Adipose tissue (tissue), 3 donors: ENCODE measurements around the gene RBL1. TPM values are rescaled to one million over a fixed set of nuclear protein-coding genes. Genes with fewer than 3 reads are reported as not detected.
"Not testable (repeated sequence)": the region's sequence is repeated elsewhere in the genome, so short reads cannot be mapped to it uniquely, and the experiment has no call there.

ENCODE experiments used
- H3K27ac ChIP-seq: one replicate; pipeline ENCODE4 v1.5.1; 2013; ENCODE audit warnings: low read depth, low read length
- WGBS, 3 donors: extraction: QIAGEN DNeasy Blood & Tissue Kit; methylation state at CpG; one replicate each; pipeline ENCODE4 v1.1.7; 2013; 5-methylcytosine and 5-hydroxymethylcytosine counted together
- polyA plus RNA-seq, 3 donors: library from polyadenylated mRNA; stranded (reverse); fragments of 200-250 nt; gene quantifications; one replicate each; pipeline ENCODE4 v1.2.3, GENCODE V29; 2013
- donor health status: healthy with polysubstance abuse.
- donor health status: Bipolar disorder and iron deficiency.
- donor health status: healthy.

The RBL1 gene, protein sequence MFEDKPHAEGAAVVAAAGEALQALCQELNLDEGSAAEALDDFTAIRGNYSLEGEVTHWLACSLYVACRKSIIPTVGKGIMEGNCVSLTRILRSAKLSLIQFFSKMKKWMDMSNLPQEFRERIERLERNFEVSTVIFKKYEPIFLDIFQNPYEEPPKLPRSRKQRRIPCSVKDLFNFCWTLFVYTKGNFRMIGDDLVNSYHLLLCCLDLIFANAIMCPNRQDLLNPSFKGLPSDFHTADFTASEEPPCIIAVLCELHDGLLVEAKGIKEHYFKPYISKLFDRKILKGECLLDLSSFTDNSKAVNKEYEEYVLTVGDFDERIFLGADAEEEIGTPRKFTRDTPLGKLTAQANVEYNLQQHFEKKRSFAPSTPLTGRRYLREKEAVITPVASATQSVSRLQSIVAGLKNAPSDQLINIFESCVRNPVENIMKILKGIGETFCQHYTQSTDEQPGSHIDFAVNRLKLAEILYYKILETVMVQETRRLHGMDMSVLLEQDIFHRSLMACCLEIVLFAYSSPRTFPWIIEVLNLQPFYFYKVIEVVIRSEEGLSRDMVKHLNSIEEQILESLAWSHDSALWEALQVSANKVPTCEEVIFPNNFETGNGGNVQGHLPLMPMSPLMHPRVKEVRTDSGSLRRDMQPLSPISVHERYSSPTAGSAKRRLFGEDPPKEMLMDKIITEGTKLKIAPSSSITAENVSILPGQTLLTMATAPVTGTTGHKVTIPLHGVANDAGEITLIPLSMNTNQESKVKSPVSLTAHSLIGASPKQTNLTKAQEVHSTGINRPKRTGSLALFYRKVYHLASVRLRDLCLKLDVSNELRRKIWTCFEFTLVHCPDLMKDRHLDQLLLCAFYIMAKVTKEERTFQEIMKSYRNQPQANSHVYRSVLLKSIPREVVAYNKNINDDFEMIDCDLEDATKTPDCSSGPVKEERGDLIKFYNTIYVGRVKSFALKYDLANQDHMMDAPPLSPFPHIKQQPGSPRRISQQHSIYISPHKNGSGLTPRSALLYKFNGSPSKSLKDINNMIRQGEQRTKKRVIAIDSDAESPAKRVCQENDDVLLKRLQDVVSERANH
- polyA plus RNA-seq = 1 to 10 TPM; 1.2 to 1.9 (median 1.3) TPM

GRCh38 chr20:37095599-37096414 is at the start of gene RBL1:
Gene RBL1, minus strand, starts transcription at chr20:37095997. Its CDS starts 69 bp downstream, at chr20:37095928.
- no peak within 1 kb of the TSS for H3K27ac ChIP-seq
- 0 to 1% (median 0%) methylated on average over 50 to 58 of the region's 58 CpGs for WGBS, 3 donors

DNA sequence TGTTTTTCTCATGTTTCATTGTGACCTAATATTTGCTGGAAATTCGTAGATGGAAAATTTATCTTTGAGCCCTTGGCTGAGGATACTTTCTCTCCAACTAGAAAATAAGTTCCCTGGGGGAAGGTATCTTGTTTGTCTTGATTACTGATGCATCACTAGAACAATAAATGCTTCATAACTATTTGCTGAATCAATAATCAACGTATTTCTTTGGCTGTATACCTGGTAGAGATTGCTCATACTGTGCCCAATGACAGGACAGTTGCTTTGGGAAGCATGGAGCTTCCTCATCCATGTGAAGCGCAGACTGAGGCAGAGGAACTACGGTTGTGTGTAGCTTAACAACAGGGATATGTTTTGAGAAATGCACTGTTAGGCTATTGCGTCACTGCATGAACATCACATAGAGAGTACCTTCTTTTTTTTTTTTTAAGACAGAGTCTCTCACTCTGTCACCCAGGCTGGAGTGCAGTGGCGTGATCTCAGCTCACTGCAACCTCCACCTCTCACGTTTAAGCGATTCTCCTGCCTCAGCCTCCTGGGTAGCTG is 49.1 kb upstream of the RBL1 start:
- H3K27ac ChIP-seq = no peak overlapping the region
- 79 to 92% (median 87%) methylated on average over 8 of the region's 8 CpGs for WGBS, 3 donors

DNA sequence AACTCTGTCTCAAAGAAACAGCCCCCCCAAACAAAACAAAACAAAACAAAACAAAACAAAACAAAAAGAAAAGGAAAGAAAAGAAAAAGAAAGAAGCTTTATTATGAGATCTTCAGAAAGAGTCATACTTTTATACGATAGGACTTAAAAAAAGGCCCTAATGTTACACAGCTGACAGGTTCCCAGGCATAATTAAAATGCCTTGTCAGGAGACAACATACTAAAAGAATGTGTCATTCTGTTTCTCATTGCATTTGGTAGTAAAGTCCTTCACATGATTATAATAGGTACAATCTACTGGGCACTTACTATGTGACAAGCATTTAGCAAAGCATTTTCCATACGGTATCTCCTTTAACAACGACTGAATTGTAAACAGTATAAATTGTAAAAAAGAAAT is 46.9 kb upstream of the RBL1 start:
- H3K27ac ChIP-seq = no peak overlapping the region
- 54 to 94% (median 91%) methylated on average over 3 of the region's 3 CpGs for WGBS, 3 donors

DNA sequence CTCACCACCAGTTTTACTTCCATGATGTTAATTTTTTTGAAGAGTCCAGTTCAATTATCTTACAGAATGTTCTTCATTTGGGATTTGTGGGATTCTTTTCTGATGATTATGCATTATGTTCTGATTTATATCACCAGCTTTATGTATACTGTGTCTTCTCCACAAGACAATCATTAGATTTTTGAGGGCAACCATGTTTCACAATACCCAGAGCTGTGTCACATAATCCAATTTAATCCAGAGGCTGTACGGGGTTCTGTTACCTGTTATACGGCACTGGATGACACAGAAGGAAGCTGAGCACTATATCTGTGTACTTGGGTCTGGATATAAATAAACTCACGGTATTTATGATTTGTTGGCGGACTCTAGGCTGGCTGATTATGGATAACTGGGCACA is 41.8 kb upstream of the RBL1 start:
- WGBS, 3 donors = 92 to 95% (median 94%) methylated on average over 4 of the region's 4 CpGs
- no peak overlapping the region for H3K27ac ChIP-seq

- WGBS, 3 donors = 96 to 100% (median 96%) methylated on average over 2 of the region's 2 CpGs
- H3K27ac ChIP-seq = no peak overlapping the region
Measured at GRCh38 chr20:37133952-37134351, 38.2 kb upstream of the RBL1 start.

DNA sequence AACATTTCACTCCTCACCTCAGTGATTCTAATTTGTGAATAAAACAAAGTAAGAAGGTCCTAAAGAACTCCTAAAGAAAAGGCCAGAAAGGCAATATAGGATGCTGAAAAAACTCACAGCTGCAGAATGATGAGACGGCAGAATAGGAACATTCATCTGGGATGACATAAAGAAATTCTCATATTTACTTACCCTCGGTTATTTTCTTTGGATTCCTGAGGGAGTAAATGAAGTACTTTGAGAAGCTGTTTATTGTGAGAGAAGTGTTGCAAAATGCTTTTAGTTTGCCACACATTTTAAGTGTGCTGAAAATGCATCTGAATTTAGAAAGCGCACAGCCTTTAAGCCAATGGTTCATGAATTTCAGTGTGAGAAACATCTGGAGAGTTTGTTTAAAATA is 35.7 kb upstream of the RBL1 start:
- H3K27ac ChIP-seq = no peak overlapping the region
- 74 to 77% (median 75%) methylated on average over 3 of the region's 3 CpGs for WGBS, 3 donors

DNA sequence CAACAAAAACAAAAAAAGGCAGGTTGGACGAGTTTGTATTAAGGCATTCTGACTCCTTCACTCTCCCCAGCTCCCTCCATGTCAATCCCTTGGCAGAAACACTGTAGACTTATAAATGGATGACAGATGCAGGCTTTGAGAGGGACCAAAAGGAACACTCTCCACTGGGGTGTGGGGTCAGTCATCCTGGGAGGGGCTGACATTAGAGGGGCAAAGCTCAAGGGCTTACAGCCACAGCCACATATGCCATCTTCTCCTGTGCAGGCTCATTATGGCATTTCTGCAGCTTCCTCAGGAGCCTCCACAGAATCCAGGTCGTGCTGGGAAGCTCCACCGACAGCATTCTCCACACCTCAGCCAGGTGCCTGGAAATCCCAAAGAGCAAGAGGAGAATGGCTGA is 33.0 kb upstream of the RBL1 start:
- 83 to 86% (median 84%) methylated on average over 3 of the region's 3 CpGs for WGBS, 3 donors

GRCh38 chr20:37126290-37126689 is 30.5 kb upstream of the RBL1 start:
- 95 to 98% (median 95%) methylated on average over 6 to 24 of the region's 30 CpGs for WGBS, 3 donors
- H3K27ac ChIP-seq = not testable (repeated sequence)

More for the DNA sequence above, 33.0 kb upstream of the RBL1 start:
- no peak overlapping the region for H3K27ac ChIP-seq

GRCh38 chr20:37123441-37123840 is 27.6 kb upstream of the RBL1 start:
- no peak overlapping the region for H3K27ac ChIP-seq
- WGBS, 3 donors = 63 to 86% (median 66%) methylated on average over 6 of the region's 6 CpGs

GRCh38 chr20:37120497-37120896 is 24.7 kb upstream of the RBL1 start:
- no peak overlapping the region for H3K27ac ChIP-seq
- 76 to 82% (median 79%) methylated on average over 4 of the region's 4 CpGs for WGBS, 3 donors

DNA sequence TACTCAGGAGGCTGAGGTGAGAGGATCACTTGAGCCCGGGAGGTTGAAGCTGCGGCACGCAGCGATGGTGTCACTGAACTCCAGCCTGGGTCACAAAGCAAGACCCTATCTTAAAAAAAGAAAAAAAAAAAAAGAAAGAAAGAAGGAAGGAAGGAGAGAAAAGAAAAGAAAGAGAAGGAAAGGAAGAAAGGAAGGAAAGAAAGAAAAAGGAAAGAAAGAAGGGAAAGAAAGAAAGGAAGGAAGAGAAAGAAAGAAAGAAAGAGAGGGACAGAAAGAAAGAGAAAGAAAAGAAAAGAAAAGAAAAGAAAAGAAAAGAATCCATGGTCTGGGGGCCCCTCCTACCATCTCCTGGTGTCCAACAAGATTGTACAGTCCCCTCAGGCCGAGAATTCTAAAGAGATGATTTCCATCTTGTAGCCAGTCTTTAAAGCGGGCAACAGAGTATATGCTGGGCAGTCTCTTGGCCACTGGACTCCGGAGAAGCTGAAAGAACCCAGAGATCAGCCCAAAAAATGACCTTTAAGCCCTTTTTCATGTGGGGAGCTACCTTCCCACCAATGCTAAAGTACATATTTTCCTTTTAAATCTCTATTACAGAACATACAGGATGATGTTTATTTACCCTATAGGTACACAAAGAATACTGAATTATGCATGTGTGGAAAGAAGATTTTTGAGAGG is 23.7 kb upstream of the RBL1 start:
- H3K27ac ChIP-seq = no peak overlapping the region
- WGBS, 3 donors = 90 to 96% (median 92%) methylated on average over 7 of the region's 7 CpGs

DNA sequence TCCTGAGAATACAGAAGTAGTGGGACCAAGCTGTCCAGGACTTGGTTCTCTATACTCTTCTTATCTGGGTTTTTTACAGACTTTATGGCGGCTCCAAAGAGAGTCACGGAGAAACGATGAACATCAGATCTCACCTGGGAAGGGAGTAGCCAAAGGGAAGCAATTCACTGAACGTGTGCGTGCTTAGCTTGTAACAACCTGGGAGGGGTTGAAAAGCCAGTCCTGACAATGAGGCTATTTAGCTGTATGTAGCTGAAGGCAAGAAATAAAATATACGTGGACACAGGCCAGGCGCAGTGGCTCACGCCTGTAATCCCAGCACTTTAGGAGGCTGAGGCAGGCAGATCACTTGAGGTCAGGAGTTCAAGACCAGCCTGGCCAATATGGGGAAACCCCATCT is 18.2 kb upstream of the RBL1 start:
- 93 to 96% (median 93%) methylated on average over 8 of the region's 8 CpGs for WGBS, 3 donors
- H3K27ac ChIP-seq = no peak overlapping the region

GRCh38 chr20:37111926-37112455 is 16.2 kb upstream of the RBL1 start:
- WGBS, 3 donors = 84 to 94% (median 93%) methylated on average over 2 of the region's 2 CpGs
- H3K27ac ChIP-seq = no peak overlapping the region

- WGBS, 3 donors = 84 to 95% (median 93%) methylated on average over 4 of the region's 4 CpGs
- no peak overlapping the region for H3K27ac ChIP-seq
Measured at GRCh38 chr20:37108676-37109075, 12.9 kb upstream of the RBL1 start.

- no peak overlapping the region for H3K27ac ChIP-seq
- WGBS, 3 donors = 89 to 93% (median 92%) methylated on average over 6 of the region's 6 CpGs
Measured at GRCh38 chr20:37102571-37102970, 6.8 kb upstream of the RBL1 start.

- no peak overlapping the region for H3K27ac ChIP-seq
- 64 to 75% (median 69%) methylated on average over 11 of the region's 11 CpGs for WGBS, 3 donors
Measured at GRCh38 chr20:37096415-37097041, 731 bp upstream of the RBL1 start.

- 1 to 2% (median 1%) methylated on average over 19 of the region's 19 CpGs for WGBS, 3 donors
- no peak overlapping the region for H3K27ac ChIP-seq
Measured at GRCh38 chr20:37095108-37095598, 644 bp downstream of the RBL1 start.
